Hepatocyte (in vitro differentiated cells): ENCODE measurements around the gene MYH11. TPM values are rescaled to one million over a fixed set of nuclear protein-coding genes. Genes with fewer than 3 reads are reported as not detected.
"Not testable (repeated sequence)": the region's sequence is repeated elsewhere in the genome, so short reads cannot be mapped to it uniquely, and the experiment has no call there.

Experiments used
- DNase-seq: peaks from one replicate; pipeline ENCODE4 v3.0.0-alpha.2; 2016; ENCODE audit warnings: low spot score
- H2AFZ ChIP-seq: fragments of 200-600 bp; sonication (generic); 2 replicates; pipeline ENCODE4 v1.6.0; 2016; ENCODE audit warnings: antibody characterized with exemption, mild to moderate bottlenecking
- H3K27ac ChIP-seq: fragments of 200-600 bp; sonication (generic); 2 replicates; pipeline ENCODE4 v1.5.1; 2016; ENCODE audit warnings: mild to moderate bottlenecking
- H3K27me3 ChIP-seq: fragments of 200-600 bp; sonication (generic); 2 replicates; pipeline ENCODE4 v1.6.1; 2016
- H3K36me3 ChIP-seq: fragments of 200-600 bp; sonication (generic); replicated peaks from 2 replicates; pipeline ENCODE4 v1.5.1; 2016; ENCODE audit warnings: low read depth; ENCODE audit not compliant: insufficient read depth
- H3K4me1 ChIP-seq: fragments of 200-600 bp; sonication (generic); 2 replicates; pipeline ENCODE4 v1.5.1; 2016; ENCODE audit warnings: mild to moderate bottlenecking, moderate library complexity; ENCODE audit not compliant: insufficient read depth
- H3K4me2 ChIP-seq: fragments of 200-600 bp; sonication (generic); 2 replicates; pipeline ENCODE4 v1.6.0; 2016
- H3K4me3 ChIP-seq: fragments of 200-600 bp; sonication (generic); 2 replicates; pipeline ENCODE4 v1.5.1; 2016; ENCODE audit warnings: mild to moderate bottlenecking
- H3K79me2 ChIP-seq: fragments of 200-600 bp; sonication (generic); 2 replicates; pipeline ENCODE4 v1.6.0; 2017; ENCODE audit warnings: mild to moderate bottlenecking
- H3K9me2 ChIP-seq: fragments of 200-600 bp; sonication (generic); replicated peaks from 2 replicates; pipeline ENCODE4 v1.6.0; 2017; ENCODE audit warnings: mild to moderate bottlenecking; ENCODE audit not compliant: insufficient read depth
- H3K9me3 ChIP-seq: fragments of 200-600 bp; sonication (generic); 2 replicates; pipeline ENCODE4 v1.5.1; 2016; ENCODE audit warnings: low read depth, mild to moderate bottlenecking
- H4K20me1 ChIP-seq: fragments of 200-600 bp; sonication (generic); 2 replicates; pipeline ENCODE4 v1.6.0; 2016; ENCODE audit warnings: mild to moderate bottlenecking; ENCODE audit not compliant: insufficient read depth, poor library complexity, severe bottlenecking
- CTCF ChIP-seq: fragments of 200-600 bp; sonication (generic); IDR thresholded peaks from 2 replicates; pipeline ENCODE4 v1.5.1; 2016; ENCODE audit warnings: antibody characterized with exemption, mild to moderate bottlenecking; ENCODE audit not compliant: poor library complexity
- EZH2 ChIP-seq: fragments of 200-600 bp; sonication (generic); IDR thresholded peaks from 2 replicates; pipeline ENCODE4 v1.6.1; 2016; ENCODE audit warnings: antibody characterized with exemption, mild to moderate bottlenecking, borderline replicate concordance
- EZH2phosphoT487 ChIP-seq: fragments of 200-600 bp; sonication (generic); IDR thresholded peaks from one replicate; pipeline ENCODE4 v1.6.1; 2018; ENCODE audit warnings: antibody characterized with exemption, mild to moderate bottlenecking, low read depth, moderate library complexity; ENCODE audit not compliant: unreplicated experiment, severe bottlenecking
- WGBS: methylation state at CpG from one replicate; pipeline ENCODE4 v1.1.6; 2016; ENCODE audit warnings: low lambda C conversion rate; ENCODE audit errors: missing lambda C conversion rate; 5-methylcytosine and 5-hydroxymethylcytosine counted together
- polyA plus RNA-seq: library from polyadenylated mRNA; unstranded; fragments of >200 nt; fragmentation: Nextera tagmentation; extraction: Ambion mirVana; gene quantifications from 2 replicates; pipeline ENCODE4 v1.2.1, GENCODE V29; 2016
- total RNA-seq: library from RNA; depleted of rRNA; stranded (reverse); fragments of >200 nt; gene quantifications from 2 replicates; pipeline ENCODE4 v1.2.3, GENCODE V29; 2014

The MYH11 gene
- total and polyA plus RNA-seq, 2 experiments from 2014 or later: 0.59 to 5.9 TPM

- Histone ChIP-seq H3K36me3 (no peaks in the 10 kb centered on the region), H4K20me1 (no peaks in the 10 kb centered on the region), H3K27me3 (peaks cover 44% of the 10 kb centered on the region), H3K9me3 (no peaks in the 10 kb centered on the region), H3K4me3 (no peak overlapping the region), H3K79me2 (no peaks in the 10 kb centered on the region), H3K4me1 (no peaks in the 10 kb centered on the region), H3K9me2 (no peaks in the 10 kb centered on the region), H3K4me2 (no peak overlapping the region), H2AFZ (no peak overlapping the region), H3K27ac (no peak overlapping the region)
- 97% methylated on average over 4 of the region's 4 CpGs for WGBS
- no peak for TF ChIP-seq EZH2
- TF ChIP-seq CTCF: no peak
- TF ChIP-seq EZH2phosphoT487: no peak
- DNase-seq: no peak
Observed at GRCh38 chr16:15853021-15853420, 3.8 kb downstream of the MYH11 start.

GRCh38 chr16:15850555-15850954 is 6.3 kb downstream of the MYH11 start:
- H3K4me1 ChIP-seq, H4K20me1 ChIP-seq, DNase-seq, H3K9me3 ChIP-seq, H3K36me3 ChIP-seq, H3K27ac ChIP-seq, H3K4me2 ChIP-seq, H3K4me3 ChIP-seq, H3K9me2 ChIP-seq, H3K79me2 ChIP-seq, H2AFZ ChIP-seq: not testable (repeated sequence)
- H3K27me3 ChIP-seq: peaks cover 19% of the 10 kb centered on the region
- WGBS: 87% methylated on average over 6 of the region's 6 CpGs

- Histone ChIP-seq H2AFZ (no peak overlapping the region), H3K27me3 (peaks cover 8% of the 10 kb centered on the region), H3K4me1 (no peaks in the 10 kb centered on the region), H4K20me1 (no peaks in the 10 kb centered on the region), H3K79me2 (no peaks in the 10 kb centered on the region), H3K27ac (no peak overlapping the region), H3K9me3 (no peaks in the 10 kb centered on the region), H3K4me2 (no peak overlapping the region), H3K9me2 (no peaks in the 10 kb centered on the region), H3K36me3 (no peaks in the 10 kb centered on the region), H3K4me3 (no peak overlapping the region)
- WGBS: 82% methylated on average over 12 of the region's 12 CpGs
- no peak for DNase-seq
- TF ChIP-seq EZH2phosphoT487 (no peak), EZH2 (no peak), CTCF (no peak)
Observed at GRCh38 chr16:15849209-15849981, 7.4 kb downstream of the MYH11 start.

- Histone ChIP-seq H3K9me2 (no peaks in the 10 kb centered on the region), H3K36me3 (no peaks in the 10 kb centered on the region), H3K4me2 (no peak overlapping the region), H3K27ac (no peak overlapping the region), H3K4me1 (no peaks in the 10 kb centered on the region), H3K79me2 (no peaks in the 10 kb centered on the region), H3K4me3 (no peak overlapping the region), H3K9me3 (no peaks in the 10 kb centered on the region), H4K20me1 (no peaks in the 10 kb centered on the region), H3K27me3 (no peaks in the 10 kb centered on the region), H2AFZ (no peak overlapping the region)
- DNase-seq: no peak
- 40% methylated on average over 9 of the region's 9 CpGs for WGBS
- no peak for TF ChIP-seq EZH2phosphoT487
- TF ChIP-seq CTCF: no peak
- TF ChIP-seq EZH2: no peak
Observed at GRCh38 chr16:15847611-15848175, 9.1 kb downstream of the MYH11 start.
